Ishikawa (cell line): Measurements from ENCODE around the gene ADRA2A.

Experiments
- CREB1 ChIP-seq: IDR thresholded peaks from 2 replicates; pipeline ENCODE4 v1.6.1; 2012; ENCODE audit warnings: low read depth
- EGR1 ChIP-seq: IDR thresholded peaks from 2 replicates; pipeline ENCODE4 v1.6.1; 2012
- NFIC ChIP-seq: IDR thresholded peaks from 2 replicates; pipeline ENCODE4 v1.6.1; 2012
- RAD21 ChIP-seq: IDR thresholded peaks from 2 replicates; pipeline ENCODE4 v1.6.1; 2012; ENCODE audit warnings: low read depth
- TCF12 ChIP-seq: IDR thresholded peaks from 2 replicates; pipeline ENCODE4 v1.6.1; 2012; ENCODE audit warnings: low read depth
- TF ChIP-seq, protein P1 (sequence below): IDR thresholded peaks from 2 replicates; pipeline ENCODE4 v1.6.1; 2012

DNA sequence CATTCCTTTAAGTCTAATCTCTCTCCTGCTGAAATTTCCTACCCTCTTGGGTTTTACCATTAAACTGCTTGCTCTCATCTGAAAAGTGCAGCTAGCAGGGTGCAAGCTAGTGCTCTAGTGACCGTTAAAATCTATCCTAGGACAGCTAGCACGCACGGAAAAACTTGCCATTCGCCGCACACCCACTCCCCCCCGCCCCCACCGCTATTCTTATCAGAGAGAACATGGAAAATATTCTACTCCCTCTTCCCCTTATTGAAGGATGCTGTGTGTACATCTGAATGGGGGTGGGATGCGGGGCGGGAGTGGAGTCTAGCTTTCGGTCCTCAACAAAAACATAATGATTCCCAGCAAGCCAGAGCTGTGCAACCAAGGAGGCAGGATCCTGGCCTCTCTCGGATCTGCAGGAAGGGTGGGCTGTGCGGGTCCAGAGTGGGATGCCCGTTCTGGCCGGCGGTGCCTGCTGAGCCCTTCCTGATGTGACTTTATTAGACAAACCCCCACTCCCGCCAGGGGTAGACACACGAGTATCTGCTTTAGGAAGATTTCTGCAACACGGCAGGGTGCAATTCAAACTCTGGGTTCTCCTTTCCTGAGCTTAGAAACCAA is 1.1 kb upstream of the ADRA2A start:
- TF ChIP-seq, protein P1, sequence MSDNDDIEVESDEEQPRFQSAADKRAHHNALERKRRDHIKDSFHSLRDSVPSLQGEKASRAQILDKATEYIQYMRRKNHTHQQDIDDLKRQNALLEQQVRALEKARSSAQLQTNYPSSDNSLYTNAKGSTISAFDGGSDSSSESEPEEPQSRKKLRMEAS = no peak
- TF ChIP-seq CREB1 (no peak), RAD21 (no peak), NFIC (no peak), EGR1 (no peak), TCF12 (no peak)
